HepG2 (cell line): ENCODE measurements around the gene THSD8. TPM values are rescaled to one million over a fixed set of nuclear protein-coding genes. Genes with fewer than 3 reads are reported as not detected.

Experiments used
- ATAC-seq: fragments of 200-7000 bp; cut with Tn5 transposase; 3 replicates; pipeline ENCODE4 v1.9.1; 2020; ENCODE audit warnings: mild to moderate bottlenecking, moderate library complexity
- BruUV-seq: library from RNA; stranded (reverse); fragments of 400-500 nt; replicated peaks from 2 replicates; lab custom pipeline; 2021; lab: Mats Ljungman, UMichigan
- CTCF ChIA-PET: fragments of 300-600 bp; formaldehyde crosslinking; extraction: SDS; loops from one replicate; lab custom pipeline; 2021; ENCODE audit warnings: low total read pairs, inconsistent platforms, low intra/inter-chr PET ratio; lab: Yijun Ruan, JAX
- POLR2A ChIA-PET: fragments of 350-600 bp; sonication (Branson Sonifier 250); formaldehyde crosslinking; loops from one replicate; lab custom pipeline; 2020; ENCODE audit warnings: antibody characterized with exemption, inconsistent platforms; lab: Yijun Ruan, JAX
- DNase-seq: peaks from one replicate; pipeline ENCODE4 v3.0.0-alpha.2; 2015; ENCODE audit warnings: low spot score
- FAIRE-seq: peaks from 3 replicates; lab custom pipeline; 2011; peaks lifted over from hg19 to GRCh38; lab: Jason Lieb, UNC
- H2AFZ ChIP-seq: one replicate; pipeline ENCODE4 v1.6.1; 2011; ENCODE audit warnings: low read length, inconsistent platforms
- H3K27ac ChIP-seq: fragments of 300-600 bp; 3 replicates; pipeline ENCODE4 v1.8.0; 2011; ENCODE audit warnings: mixed run types, mild to moderate bottlenecking, mixed read lengths, low read length, inconsistent platforms; ENCODE audit not compliant: insufficient read depth; ENCODE audit errors: extremely low read length
- H3K27me3 ChIP-seq, 2 experiments: fragments of 200-600 bp in 1 of 2; 2 replicates in 1 of 2; 3 replicates in 1 of 2; pipeline versions ENCODE4 v1.6.0 to v1.8.0; 2011; ENCODE audit warnings: low read length in 2 of 2, mild to moderate bottlenecking in 2 of 2, moderate library complexity in 2 of 2, inconsistent platforms in 1 of 2; ENCODE audit not compliant: insufficient read depth in 2 of 2, control insufficient read depth in 1 of 2
- H3K36me3 ChIP-seq, 2 experiments: fragments of 200-600 bp in 1 of 2; replicated peaks in 1 of 2; 2 replicates in 1 of 2; 3 replicates in 1 of 2; pipeline versions ENCODE4 v1.5.1 to v1.8.0; 2011; ENCODE audit warnings: low read length in 2 of 2, inconsistent platforms in 1 of 2; ENCODE audit not compliant: insufficient read depth in 2 of 2, control insufficient read depth in 1 of 2
- H3K4me1 ChIP-seq: 2 replicates; pipeline ENCODE4 v1.5.1; 2012; ENCODE audit warnings: low read length, inconsistent platforms; ENCODE audit not compliant: insufficient read depth
- H3K4me2 ChIP-seq: 2 replicates; pipeline ENCODE4 v1.6.0; 2011; ENCODE audit warnings: low read depth, low read length, inconsistent platforms
- H3K4me3 ChIP-seq, 3 experiments: fragments of 200-600 bp in 1 of 3; sonication (generic), shearing (Covaris generic) in 1 of 3; replicated peaks in 1 of 3; 2 replicates each; pipeline ENCODE4 v1.5.1; 2011 to 2016; ENCODE audit warnings: low read length in 3 of 3, inconsistent platforms in 2 of 3, low read depth in 2 of 3, mild to moderate bottlenecking in 2 of 3, control low read depth in 1 of 3, mixed read lengths in 1 of 3; ENCODE audit not compliant: insufficient read depth in 1 of 3
- H3K79me2 ChIP-seq: one replicate; pipeline ENCODE4 v1.6.1; 2011; ENCODE audit warnings: low read length, inconsistent platforms; ENCODE audit not compliant: insufficient read depth
- H3K9ac ChIP-seq: 2 replicates; pipeline ENCODE4 v1.6.0; 2011; ENCODE audit warnings: mild to moderate bottlenecking, low read depth, low read length, inconsistent platforms; ENCODE audit not compliant: insufficient read depth
- H3K9me3 ChIP-seq: 2 replicates; pipeline ENCODE4 v1.5.1; 2012; ENCODE audit warnings: mild to moderate bottlenecking, low read length
- H4K20me1 ChIP-seq: 2 replicates; pipeline ENCODE4 v1.6.0; 2011; ENCODE audit warnings: inconsistent platforms, mild to moderate bottlenecking, low read length, moderate library complexity; ENCODE audit not compliant: insufficient read depth
- CREB1 ChIP-seq, 2 experiments: fragments of 450-650 bp in 1 of 2; IDR thresholded peaks; 2 replicates each; pipeline ENCODE4 v1.6.1; 2016 to 2017; ENCODE audit warnings: control low read depth in 1 of 2, mild to moderate bottlenecking in 1 of 2, missing compliant biosample characterization in 1 of 2, missing genetic modification characterization in 1 of 2
- CREBL2 ChIP-seq: sonication (generic); formaldehyde crosslinking; IDR thresholded peaks from 2 replicates; pipeline ENCODE4 v1.8.1; 2023; ENCODE audit warnings: missing genetic modification reagents, mild to moderate bottlenecking, borderline replicate concordance
- DDIT3 ChIP-seq: sonication (generic); formaldehyde crosslinking; IDR thresholded peaks from 2 replicates; pipeline ENCODE4 v1.4.0; 2020; ENCODE audit warnings: mild to moderate bottlenecking, missing genetic modification reagents
- HMG20A ChIP-seq: IDR thresholded peaks from 2 replicates; pipeline ENCODE4 v1.6.1; 2016; ENCODE audit warnings: borderline replicate concordance
- MIXL1 ChIP-seq: IDR thresholded peaks from 2 replicates; pipeline ENCODE4 v1.6.1; 2016
- ZBTB1 ChIP-seq: sonication (generic); formaldehyde crosslinking; IDR thresholded peaks from 2 replicates; pipeline ENCODE4 v1.4.0; 2020; ENCODE audit warnings: missing genetic modification reagents, borderline replicate concordance
- ZIK1 ChIP-seq: sonication (generic); formaldehyde crosslinking; IDR thresholded peaks from 2 replicates; pipeline ENCODE4 v1.5.0; 2020; ENCODE audit warnings: mild to moderate bottlenecking, low read depth, missing genetic modification reagents, borderline replicate concordance
- ZMYM3 ChIP-seq: sonication (generic); formaldehyde crosslinking; IDR thresholded peaks from 2 replicates; pipeline ENCODE4 v1.5.1; 2020; ENCODE audit warnings: mild to moderate bottlenecking, missing genetic modification reagents
- ZMYM4 ChIP-seq: sonication (generic); formaldehyde crosslinking; IDR thresholded peaks from 2 replicates; pipeline ENCODE4 v1.8.1; 2023; ENCODE audit warnings: mild to moderate bottlenecking, missing genetic modification reagents
- ZNF18 ChIP-seq: sonication (generic); formaldehyde crosslinking; IDR thresholded peaks from 2 replicates; pipeline ENCODE4 v1.8.0; 2022; ENCODE audit warnings: mild to moderate bottlenecking, missing genetic modification reagents; ENCODE audit not compliant: insufficient replicate concordance
- ZNF441 ChIP-seq: sonication (generic); formaldehyde crosslinking; IDR thresholded peaks from 2 replicates; pipeline ENCODE4 v1.7.0; 2021; ENCODE audit warnings: missing genetic modification reagents, borderline replicate concordance
- ZNF451 ChIP-seq: sonication (generic); formaldehyde crosslinking; IDR thresholded peaks from 2 replicates; pipeline ENCODE4 v1.5.0; 2020; ENCODE audit warnings: mild to moderate bottlenecking, missing genetic modification reagents
- ZNF468 ChIP-seq: sonication (generic); formaldehyde crosslinking; IDR thresholded peaks from 2 replicates; pipeline ENCODE4 v1.8.0; 2022; ENCODE audit warnings: mild to moderate bottlenecking, moderate library complexity, missing genetic modification reagents
- ZNF556 ChIP-seq: sonication (generic); formaldehyde crosslinking; IDR thresholded peaks from 2 replicates; pipeline ENCODE4 v1.4.0; 2020; ENCODE audit warnings: mild to moderate bottlenecking, missing genetic modification reagents, borderline replicate concordance
- ZNF777 ChIP-seq: sonication (generic); formaldehyde crosslinking; IDR thresholded peaks from 2 replicates; pipeline ENCODE4 v1.4.0; 2020; ENCODE audit warnings: missing genetic modification reagents
- ZZZ3 ChIP-seq: sonication (generic); formaldehyde crosslinking; IDR thresholded peaks from 2 replicates; pipeline ENCODE4 v1.4.0; 2020; ENCODE audit warnings: missing genetic modification reagents, mild to moderate bottlenecking, borderline replicate concordance
- whole genome bisulfite sequencing: methylation state at CpG from one replicate; pipeline ENCODE4 v1.1.6; 2017; ENCODE audit warnings: low lambda C conversion rate; 5-methylcytosine and 5-hydroxymethylcytosine counted together
- in situ Hi-C: cut with HindIII; loops from 2 replicates; pipeline ENCODE4 v1.10.0; 2017; ENCODE audit warnings: low pct_unique_long_range_greater_than_20kb; ENCODE audit not compliant: extremely low pct_ligation_motif_present
- intact Hi-C: fragments of 100-400 bp; cut with micrococcal nuclease; formaldehyde crosslinking; loops from one replicate; pipeline ENCODE4 v1.10.0; 2022; ENCODE audit not compliant: unreplicated experiment
- polyA plus RNA-seq, 8 experiments: library from polyadenylated mRNA; depleted of rRNA in 3 of 8; stranded (reverse) in 7 of 8; unstranded in 1 of 8; fragments of >200 nt; fragmentation: Illumina TruSeq in 4 of 8; extraction: Trizol in 4 of 8; gene quantifications; 2 replicates each; pipeline versions ENCODE4 v1.2.1 to v1.2.3, GENCODE V29; 2011 to 2016; ENCODE audit warnings: low read depth in 4 of 8, missing spikeins in 1 of 8, mixed read lengths in 1 of 8; ENCODE audit not compliant: insufficient read depth in 1 of 8
- total RNA-seq, 5 experiments: library from RNA; depleted of rRNA; stranded (reverse); fragments of >200 nt; fragmentation: Illumina TruSeq; extraction: Trizol; gene quantifications; 2 replicates each; pipeline ENCODE4 v1.2.3, GENCODE V29; 2016; ENCODE audit warnings: low read depth in 1 of 5
- TF ChIP-seq, protein P1 (sequence below): sonication (generic); formaldehyde crosslinking; IDR thresholded peaks from 2 replicates; pipeline ENCODE4 v1.8.0; 2022; ENCODE audit warnings: low read depth, missing genetic modification reagents
- TF ChIP-seq, protein P2 (sequence below): sonication (generic); formaldehyde crosslinking; IDR thresholded peaks from 2 replicates; pipeline ENCODE4; 2020; ENCODE audit warnings: missing genetic modification reagents, mild to moderate bottlenecking, borderline replicate concordance

The THSD8 gene
- total and polyA plus RNA-seq, 2 of the 13 experiments (the other 11 are each of a cell fraction or from before 2014, with no cell fraction given): 4.8 to 14.9 TPM

- POLR2A ChIA-PET: interaction anchor here (0.9 to 3.9 kb wide), 15 partner anchors 8 to 124 kb away, joined by 3 to 124 read pairs (median 14); partner anchors contain the start of genes DHPS, GCDH, GET3 and HOOK2
- H3K4me2 ChIP-seq: peak overlapping the region; percentile 99
- H3K4me3 ChIP-seq: peak overlapping the region; percentile 77 to 87 (median 78)
- in situ Hi-C loops: no loop called here
- no peaks in the 10 kb centered on the region for H3K9me3 ChIP-seq
- WGBS: 3% methylated on average over 20 of the region's 22 CpGs
- no peaks in the 10 kb centered on the region for H3K27me3 ChIP-seq
- H3K36me3 ChIP-seq: 0 out of 5 replicates have a peak, but pooled peaks cover 0 to 1% of the 10 kb centered on the region in 2 experiments
- no peaks in the 10 kb centered on the region for H4K20me1 ChIP-seq
- intact Hi-C loops: no loop called here
- DNase-seq: no peak
- CTCF ChIA-PET: interaction anchor here (1.0 to 2.6 kb wide), 3 partner anchors 15 to 35 kb away, joined by 3 to 6 read pairs (median 3); partner anchors contain the start of gene HOOK2
- no peak overlapping the region for H2AFZ ChIP-seq
- FAIRE-seq: no peak
- peaks cover 8% of the 10 kb centered on the region for H3K79me2 ChIP-seq
- ATAC-seq: no peak; the same call in 2 of the 3 replicates
- peaks cover 49% of the 10 kb centered on the region for H3K4me1 ChIP-seq
- H3K27ac ChIP-seq: peak overlapping the region; percentile 81
- H3K9ac ChIP-seq: peak overlapping the region; percentile 89
- BruUV-seq: TSS peak; percentile 53
- TF ChIP-seq ZNF556 (no peak), ZNF451 (no peak), ZBTB1 (CRISPR knock-in tag) (no peak), ZNF777 (no peak), ZNF441 (CRISPR knock-in tag) (0 out of 2 replicates have a peak, but pooled peaks have one; percentile 8), CREB1 (IDR thresholded peaks at IDR 0.05) (no peak), CREB1 (CRISPR knock-in tag; IDR thresholded peaks at IDR 0.05) (no peak), DDIT3 (CRISPR knock-in tag) (no peak), HMG20A (0 out of 2 replicates have a peak, but pooled peaks have one; percentile 5), ZIK1 (no peak), MIXL1 (0 out of 2 replicates have a peak, but pooled peaks have one; percentile 8), ZNF18 (CRISPR knock-in tag) (no peak), ZMYM4 (CRISPR knock-in tag) (no peak), ZNF468 (CRISPR knock-in tag) (no peak), ZMYM3 (CRISPR knock-in tag) (0 out of 2 replicates have a peak, but pooled peaks have one; percentile 5), ZZZ3 (CRISPR knock-in tag) (no peak), CREBL2 (no peak)
- TF ChIP-seq, protein P1, sequence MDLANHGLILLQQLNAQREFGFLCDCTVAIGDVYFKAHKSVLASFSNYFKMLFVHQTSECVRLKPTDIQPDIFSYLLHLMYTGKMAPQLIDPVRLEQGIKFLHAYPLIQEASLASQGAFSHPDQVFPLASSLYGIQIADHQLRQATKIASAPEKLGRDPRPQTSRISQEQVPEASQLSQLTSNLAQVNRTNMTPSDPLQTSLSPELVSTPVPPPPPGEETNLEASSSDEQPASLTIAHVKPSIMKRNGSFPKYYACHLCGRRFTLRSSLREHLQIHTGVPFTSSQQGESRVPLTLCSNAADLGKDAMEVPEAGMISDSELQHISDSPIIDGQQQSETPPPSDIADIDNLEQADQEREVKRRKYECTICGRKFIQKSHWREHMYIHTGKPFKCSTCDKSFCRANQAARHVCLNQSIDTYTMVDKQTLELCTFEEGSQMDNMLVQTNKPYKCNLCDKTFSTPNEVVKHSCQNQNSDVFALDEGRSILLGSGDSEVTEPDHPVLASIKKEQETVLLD (CRISPR knock-in tag): no peak
- TF ChIP-seq, protein P2, sequence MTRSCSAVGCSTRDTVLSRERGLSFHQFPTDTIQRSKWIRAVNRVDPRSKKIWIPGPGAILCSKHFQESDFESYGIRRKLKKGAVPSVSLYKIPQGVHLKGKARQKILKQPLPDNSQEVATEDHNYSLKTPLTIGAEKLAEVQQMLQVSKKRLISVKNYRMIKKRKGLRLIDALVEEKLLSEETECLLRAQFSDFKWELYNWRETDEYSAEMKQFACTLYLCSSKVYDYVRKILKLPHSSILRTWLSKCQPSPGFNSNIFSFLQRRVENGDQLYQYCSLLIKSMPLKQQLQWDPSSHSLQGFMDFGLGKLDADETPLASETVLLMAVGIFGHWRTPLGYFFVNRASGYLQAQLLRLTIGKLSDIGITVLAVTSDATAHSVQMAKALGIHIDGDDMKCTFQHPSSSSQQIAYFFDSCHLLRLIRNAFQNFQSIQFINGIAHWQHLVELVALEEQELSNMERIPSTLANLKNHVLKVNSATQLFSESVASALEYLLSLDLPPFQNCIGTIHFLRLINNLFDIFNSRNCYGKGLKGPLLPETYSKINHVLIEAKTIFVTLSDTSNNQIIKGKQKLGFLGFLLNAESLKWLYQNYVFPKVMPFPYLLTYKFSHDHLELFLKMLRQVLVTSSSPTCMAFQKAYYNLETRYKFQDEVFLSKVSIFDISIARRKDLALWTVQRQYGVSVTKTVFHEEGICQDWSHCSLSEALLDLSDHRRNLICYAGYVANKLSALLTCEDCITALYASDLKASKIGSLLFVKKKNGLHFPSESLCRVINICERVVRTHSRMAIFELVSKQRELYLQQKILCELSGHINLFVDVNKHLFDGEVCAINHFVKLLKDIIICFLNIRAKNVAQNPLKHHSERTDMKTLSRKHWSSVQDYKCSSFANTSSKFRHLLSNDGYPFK (CRISPR knock-in tag): no peak
These were observed 9.0 kb upstream of the THSD8 start for GRCh38 chr19:12792853-12793289.
